SK-N-SH treated with all-trans-retinoic acid at 6 μM for 48 hours (cell line): ENCODE data around the gene GJB3.
"Not testable (repeated sequence)": the region's sequence is repeated elsewhere in the genome, so short reads cannot be mapped to it uniquely, and the experiment has no call there.

Experiments used
- ATAC-seq: fragments of 200-7000 bp; cut with Tn5 transposase; 3 replicates; pipeline ENCODE4 v1.9.1; 2020; ENCODE audit warnings: mild to moderate bottlenecking, moderate library complexity
- ARNTL ChIP-seq: fragments of 450-650 bp; formaldehyde crosslinking; IDR thresholded peaks from 2 replicates; pipeline ENCODE4 v1.5.0; 2020; ENCODE audit warnings: low read depth, mild to moderate bottlenecking, moderate library complexity, borderline replicate concordance
- BACH2 ChIP-seq: fragments of 250-450 bp; sonication (Bioruptor Pico); IDR thresholded peaks from 2 replicates; pipeline ENCODE4 v1.9.0; 2021; ENCODE audit warnings: mild to moderate bottlenecking, borderline replicate concordance
- CREB5 ChIP-seq: fragments of 250-450 bp; sonication (Bioruptor Pico); IDR thresholded peaks from 2 replicates; pipeline ENCODE4 v1.5.1; 2020; ENCODE audit warnings: low read depth, mild to moderate bottlenecking, moderate library complexity
- ESRRG ChIP-seq: fragments of 250-450 bp; sonication (Bioruptor Pico); IDR thresholded peaks from 2 replicates; pipeline ENCODE4 v1.6.1; 2021; ENCODE audit warnings: mild to moderate bottlenecking
- GLIS3 ChIP-seq: fragments of 250-450 bp; sonication (Bioruptor Pico); IDR thresholded peaks from 2 replicates; pipeline ENCODE4 v1.5.0; 2020; ENCODE audit warnings: mild to moderate bottlenecking, moderate library complexity
- ISL1 ChIP-seq: fragments of 250-450 bp; sonication (Bioruptor Pico); IDR thresholded peaks from 2 replicates; pipeline ENCODE4 v2.1.2; 2022; ENCODE audit warnings: mild to moderate bottlenecking, moderate library complexity
- POU6F1 ChIP-seq: fragments of 250-450 bp; sonication (Bioruptor Pico); IDR thresholded peaks from 2 replicates; pipeline ENCODE4 v1.8.0; 2021; ENCODE audit warnings: low read depth, mild to moderate bottlenecking, moderate library complexity, borderline replicate concordance
- SNAI2 ChIP-seq: fragments of 250-450 bp; sonication (Bioruptor Pico); IDR thresholded peaks from 2 replicates; pipeline ENCODE4 v1.5.0; 2020; ENCODE audit warnings: mild to moderate bottlenecking, moderate library complexity
- TCF4 ChIP-seq: fragments of 250-450 bp; sonication (Bioruptor Pico); IDR thresholded peaks from 2 replicates; pipeline ENCODE4 v1.8.0; 2021; ENCODE audit warnings: mild to moderate bottlenecking, moderate library complexity, borderline replicate concordance
- TOX ChIP-seq: fragments of 250-450 bp; sonication (Bioruptor Pico); IDR thresholded peaks from 2 replicates; pipeline ENCODE4 v1.8.0; 2021; ENCODE audit warnings: mild to moderate bottlenecking, moderate library complexity, borderline replicate concordance
- ZC3H10 ChIP-seq: fragments of 250-450 bp; sonication (Bioruptor Pico); IDR thresholded peaks from 2 replicates; pipeline ENCODE4 v1.5.1; 2021; ENCODE audit warnings: mild to moderate bottlenecking, moderate library complexity
- ZFP3 ChIP-seq: fragments of 250-450 bp; sonication (Bioruptor Pico); IDR thresholded peaks from 2 replicates; pipeline ENCODE4 v1.5.0; 2020; ENCODE audit warnings: mild to moderate bottlenecking, moderate library complexity
- ZNF565 ChIP-seq: fragments of 450-650 bp; formaldehyde crosslinking; conservative IDR thresholded peaks from 2 replicates; pipeline ENCODE4 v1.5.0; 2020; ENCODE audit warnings: low read depth, mild to moderate bottlenecking, moderate library complexity
- ZNF70 ChIP-seq: fragments of 450-650 bp; formaldehyde crosslinking; IDR thresholded peaks from 2 replicates; pipeline ENCODE4 v1.5.0; 2020; ENCODE audit warnings: mild to moderate bottlenecking, moderate library complexity
- ZNF8 ChIP-seq: fragments of 450-650 bp; formaldehyde crosslinking; IDR thresholded peaks from 2 replicates; pipeline ENCODE4 v1.5.0; 2020; ENCODE audit warnings: mild to moderate bottlenecking, moderate library complexity
- TF ChIP-seq, protein P1 (sequence below): fragments of 250-450 bp; sonication (Bioruptor Pico); IDR thresholded peaks from 2 replicates; pipeline ENCODE4 v1.5.1; 2021; ENCODE audit warnings: mild to moderate bottlenecking, moderate library complexity
- TF ChIP-seq, protein P2 (sequence below): fragments of 250-450 bp; sonication (Bioruptor Pico); IDR thresholded peaks from 2 replicates; pipeline ENCODE4 v1.5.0; 2020; ENCODE audit warnings: mild to moderate bottlenecking, moderate library complexity
- TF ChIP-seq, protein P3 (sequence below): fragments of 250-450 bp; sonication (Bioruptor Pico); IDR thresholded peaks from 2 replicates; pipeline ENCODE4 v1.8.0; 2020; ENCODE audit warnings: mild to moderate bottlenecking, moderate library complexity, borderline replicate concordance

Gene GJB3

DNA sequence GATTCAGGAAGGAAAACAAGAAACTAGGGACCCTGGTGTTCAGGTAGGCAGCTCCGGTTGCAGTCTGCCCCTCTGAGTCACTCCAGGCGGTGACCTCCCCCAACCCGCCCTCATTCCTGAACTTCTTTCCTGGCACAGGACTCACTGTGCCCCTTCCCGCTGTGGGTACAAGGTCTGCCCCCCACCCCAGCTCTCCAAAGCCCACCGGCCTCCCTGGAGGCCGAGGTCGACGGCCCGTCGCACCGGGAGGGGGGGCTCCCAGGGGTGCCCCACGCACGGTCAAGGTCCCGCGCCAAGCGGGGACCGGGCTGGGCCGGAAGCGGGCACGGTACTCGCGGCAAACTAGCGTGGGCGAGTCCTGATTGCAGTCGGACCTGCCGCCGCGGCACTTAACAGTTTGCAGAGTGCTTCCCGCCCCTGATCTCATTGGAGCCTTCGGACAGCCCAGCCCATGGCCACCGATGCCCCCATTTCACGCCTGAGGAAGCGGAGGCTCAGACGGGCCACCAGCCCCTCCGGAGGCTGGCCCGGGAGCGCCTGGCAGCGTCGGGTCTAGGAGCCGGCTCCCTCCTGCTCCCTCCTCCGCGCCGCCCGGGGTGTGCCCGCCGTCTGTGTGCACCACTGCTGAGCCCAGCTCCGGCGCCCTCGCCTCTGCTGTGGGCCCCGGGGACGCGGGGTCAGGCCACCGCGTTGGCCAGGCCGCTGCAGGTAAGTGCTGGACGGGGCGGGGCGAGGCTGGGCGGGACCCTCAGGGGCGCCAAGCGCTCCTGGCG, at the start of gene GJB3:
Gene GJB3 (plus strand): TSS at position 144 of the 773 bp plus-strand sequence. CDS start 3,549 bp downstream, outside the sequence.
- TF ChIP-seq POU6F1 (CRISPR knock-in tag) (no peak), GLIS3 (CRISPR knock-in tag) (no peak), ZNF70 (CRISPR knock-in tag) (no peak), ISL1 (CRISPR knock-in tag) (no peak), CREB5 (CRISPR knock-in tag) (no peak), TCF4 (CRISPR knock-in tag) (no peak), SNAI2 (CRISPR knock-in tag) (no peak)
- TF ChIP-seq, protein P1, sequence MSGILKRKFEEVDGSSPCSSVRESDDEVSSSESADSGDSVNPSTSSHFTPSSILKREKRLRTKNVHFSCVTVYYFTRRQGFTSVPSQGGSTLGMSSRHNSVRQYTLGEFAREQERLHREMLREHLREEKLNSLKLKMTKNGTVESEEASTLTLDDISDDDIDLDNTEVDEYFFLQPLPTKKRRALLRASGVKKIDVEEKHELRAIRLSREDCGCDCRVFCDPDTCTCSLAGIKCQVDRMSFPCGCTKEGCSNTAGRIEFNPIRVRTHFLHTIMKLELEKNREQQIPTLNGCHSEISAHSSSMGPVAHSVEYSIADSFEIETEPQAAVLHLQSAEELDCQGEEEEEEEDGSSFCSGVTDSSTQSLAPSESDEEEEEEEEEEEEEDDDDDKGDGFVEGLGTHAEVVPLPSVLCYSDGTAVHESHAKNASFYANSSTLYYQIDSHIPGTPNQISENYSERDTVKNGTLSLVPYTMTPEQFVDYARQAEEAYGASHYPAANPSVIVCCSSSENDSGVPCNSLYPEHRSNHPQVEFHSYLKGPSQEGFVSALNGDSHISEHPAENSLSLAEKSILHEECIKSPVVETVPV (CRISPR knock-in tag): no peak
- peak; percentile 36; the same call in 2 of the 3 replicates for ATAC-seq

DNA sequence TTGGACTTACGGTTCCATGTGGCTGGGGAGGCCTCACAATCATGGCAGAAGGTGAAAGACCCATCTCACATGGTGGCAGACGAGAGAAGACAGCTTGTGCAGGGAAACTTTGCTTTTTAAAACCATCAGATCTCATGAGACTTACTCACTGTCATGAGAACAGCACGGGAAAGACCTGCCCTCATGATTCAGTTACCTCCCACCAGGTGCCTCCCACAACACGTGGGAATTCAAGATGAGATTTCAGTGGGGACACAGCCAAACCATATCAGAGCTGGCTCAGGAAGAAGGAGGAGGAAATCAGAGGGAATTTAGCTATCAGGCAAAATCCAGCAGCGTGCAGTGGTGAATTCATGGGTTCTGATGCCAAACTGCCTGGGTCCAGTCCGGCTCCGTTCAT, 48.2 kb upstream of the GJB3 start:
- not testable (repeated sequence) for ATAC-seq

GRCh38 chr1:34736692-34737091, 44.3 kb upstream of the GJB3 start:
- no peak for ATAC-seq
- TF ChIP-seq ZNF70 (CRISPR knock-in tag) (no peak), GLIS3 (CRISPR knock-in tag) (no peak), SNAI2 (CRISPR knock-in tag) (no peak), ARNTL (CRISPR knock-in tag) (no peak), ESRRG (CRISPR knock-in tag) (no peak), CREB5 (CRISPR knock-in tag) (no peak), ZFP3 (CRISPR knock-in tag) (no peak), BACH2 (CRISPR knock-in tag) (no peak), TOX (CRISPR knock-in tag) (no peak), ZC3H10 (no peak), ZNF565 (CRISPR knock-in tag) (no peak)
- TF ChIP-seq, protein P2, sequence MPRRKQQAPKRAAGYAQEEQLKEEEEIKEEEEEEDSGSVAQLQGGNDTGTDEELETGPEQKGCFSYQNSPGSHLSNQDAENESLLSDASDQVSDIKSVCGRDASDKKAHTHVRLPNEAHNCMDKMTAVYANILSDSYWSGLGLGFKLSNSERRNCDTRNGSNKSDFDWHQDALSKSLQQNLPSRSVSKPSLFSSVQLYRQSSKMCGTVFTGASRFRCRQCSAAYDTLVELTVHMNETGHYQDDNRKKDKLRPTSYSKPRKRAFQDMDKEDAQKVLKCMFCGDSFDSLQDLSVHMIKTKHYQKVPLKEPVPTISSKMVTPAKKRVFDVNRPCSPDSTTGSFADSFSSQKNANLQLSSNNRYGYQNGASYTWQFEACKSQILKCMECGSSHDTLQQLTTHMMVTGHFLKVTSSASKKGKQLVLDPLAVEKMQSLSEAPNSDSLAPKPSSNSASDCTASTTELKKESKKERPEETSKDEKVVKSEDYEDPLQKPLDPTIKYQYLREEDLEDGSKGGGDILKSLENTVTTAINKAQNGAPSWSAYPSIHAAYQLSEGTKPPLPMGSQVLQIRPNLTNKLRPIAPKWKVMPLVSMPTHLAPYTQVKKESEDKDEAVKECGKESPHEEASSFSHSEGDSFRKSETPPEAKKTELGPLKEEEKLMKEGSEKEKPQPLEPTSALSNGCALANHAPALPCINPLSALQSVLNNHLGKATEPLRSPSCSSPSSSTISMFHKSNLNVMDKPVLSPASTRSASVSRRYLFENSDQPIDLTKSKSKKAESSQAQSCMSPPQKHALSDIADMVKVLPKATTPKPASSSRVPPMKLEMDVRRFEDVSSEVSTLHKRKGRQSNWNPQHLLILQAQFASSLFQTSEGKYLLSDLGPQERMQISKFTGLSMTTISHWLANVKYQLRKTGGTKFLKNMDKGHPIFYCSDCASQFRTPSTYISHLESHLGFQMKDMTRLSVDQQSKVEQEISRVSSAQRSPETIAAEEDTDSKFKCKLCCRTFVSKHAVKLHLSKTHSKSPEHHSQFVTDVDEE (CRISPR knock-in tag): no peak

GRCh38 chr1:34737236-34737635, 43.8 kb upstream of the GJB3 start:
- ATAC-seq: not testable (repeated sequence)

DNA sequence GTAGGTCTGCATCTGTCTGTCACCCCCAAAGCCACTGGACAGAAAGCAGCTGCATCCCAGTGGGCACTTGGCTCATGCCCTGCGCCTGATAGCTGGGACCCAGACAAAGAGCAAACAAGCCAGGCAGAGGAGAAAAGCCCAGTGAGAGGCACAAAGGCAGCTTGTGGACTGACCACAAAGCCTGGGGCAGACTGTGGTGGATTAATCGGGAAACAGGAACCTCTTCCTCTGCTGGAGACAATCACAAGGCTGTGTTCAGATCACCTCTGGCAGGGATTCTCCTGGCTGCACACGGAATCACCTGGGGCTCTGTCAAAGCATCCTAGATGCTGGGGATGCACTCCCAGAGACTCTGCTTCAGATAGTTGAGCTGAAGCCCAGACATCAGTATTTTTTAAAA, 41.4 kb upstream of the GJB3 start:
- ATAC-seq: no peak

More for the DNA sequence above, 41.4 kb upstream of the GJB3 start:
- no peak for TF ChIP-seq ZNF70 (CRISPR knock-in tag)
- TF ChIP-seq, protein P3, sequence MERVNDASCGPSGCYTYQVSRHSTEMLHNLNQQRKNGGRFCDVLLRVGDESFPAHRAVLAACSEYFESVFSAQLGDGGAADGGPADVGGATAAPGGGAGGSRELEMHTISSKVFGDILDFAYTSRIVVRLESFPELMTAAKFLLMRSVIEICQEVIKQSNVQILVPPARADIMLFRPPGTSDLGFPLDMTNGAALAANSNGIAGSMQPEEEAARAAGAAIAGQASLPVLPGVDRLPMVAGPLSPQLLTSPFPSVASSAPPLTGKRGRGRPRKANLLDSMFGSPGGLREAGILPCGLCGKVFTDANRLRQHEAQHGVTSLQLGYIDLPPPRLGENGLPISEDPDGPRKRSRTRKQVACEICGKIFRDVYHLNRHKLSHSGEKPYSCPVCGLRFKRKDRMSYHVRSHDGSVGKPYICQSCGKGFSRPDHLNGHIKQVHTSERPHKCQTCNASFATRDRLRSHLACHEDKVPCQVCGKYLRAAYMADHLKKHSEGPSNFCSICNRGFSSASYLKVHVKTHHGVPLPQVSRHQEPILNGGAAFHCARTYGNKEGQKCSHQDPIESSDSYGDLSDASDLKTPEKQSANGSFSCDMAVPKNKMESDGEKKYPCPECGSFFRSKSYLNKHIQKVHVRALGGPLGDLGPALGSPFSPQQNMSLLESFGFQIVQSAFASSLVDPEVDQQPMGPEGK (CRISPR knock-in tag): no peak
- TF ChIP-seq ZNF565 (CRISPR knock-in tag): no peak
- TF ChIP-seq TOX (CRISPR knock-in tag): no peak
- no peak for TF ChIP-seq GLIS3 (CRISPR knock-in tag)
- no peak for TF ChIP-seq ZNF8
